HG02981 (cell line): Measurements from ENCODE around the gene DACT1.

Source experiments
- ATAC-seq: cut with Tn5 transposase; IDR thresholded peaks from one replicate; pipeline ENCODE4 v1.9.1; 2021; ENCODE audit warnings: mild to moderate bottlenecking, moderate library complexity; ENCODE audit not compliant: unreplicated experiment

Gene DACT1

GRCh38 chr14:58635091-58635830 lies 2.5 kb upstream of the DACT1 start:
- no peak for ATAC-seq

GRCh38 chr14:58636129-58636528 lies 1.6 kb upstream of the DACT1 start:
- no peak for ATAC-seq

GRCh38 chr14:58637040-58637390 lies 747 bp upstream of the DACT1 start:
- no peak for ATAC-seq

GRCh38 chr14:58638231-58639197 lies 752 bp downstream of the DACT1 start:
- peak; percentile 24 for ATAC-seq

GRCh38 chr14:58639198-58639565 lies 1.4 kb downstream of the DACT1 start:
- ATAC-seq: no peak

- ATAC-seq: no peak
Measured at GRCh38 chr14:58639842-58640484, 2.2 kb downstream of the DACT1 start.

- ATAC-seq: no peak
Measured at GRCh38 chr14:58640959-58641358, 3.2 kb downstream of the DACT1 start.

- no peak for ATAC-seq
Measured at GRCh38 chr14:58641509-58641908, 3.7 kb downstream of the DACT1 start.

GRCh38 chr14:58643366-58643765 lies 5.6 kb downstream of the DACT1 start:
- no peak for ATAC-seq

- no peak for ATAC-seq
Measured at GRCh38 chr14:58645641-58646040, 7.9 kb downstream of the DACT1 start.

- ATAC-seq: no peak
Measured at GRCh38 chr14:58646479-58646878, 8.7 kb downstream of the DACT1 start.

GRCh38 chr14:58647777-58648176 lies 10.0 kb downstream of the DACT1 start:
- ATAC-seq: no peak

- ATAC-seq: no peak
Measured at GRCh38 chr14:58650857-58651256, 13.1 kb downstream of the DACT1 start.

GRCh38 chr14:58656671-58657411 lies 19.1 kb downstream of the DACT1 start:
- ATAC-seq: no peak

GRCh38 chr14:58659061-58659460 lies 21.3 kb downstream of the DACT1 start:
- no peak for ATAC-seq

GRCh38 chr14:58659846-58660245 lies 22.1 kb downstream of the DACT1 start:
- no peak for ATAC-seq

GRCh38 chr14:58660407-58660806 lies 22.6 kb downstream of the DACT1 start:
- no peak for ATAC-seq

GRCh38 chr14:58662018-58662417 lies 24.3 kb downstream of the DACT1 start:
- ATAC-seq: no peak

GRCh38 chr14:58662759-58663158 lies 25.0 kb downstream of the DACT1 start:
- no peak for ATAC-seq

- no peak for ATAC-seq
Measured at GRCh38 chr14:58663494-58664111, 25.8 kb downstream of the DACT1 start.
